NCI-H460 (cell line): ENCODE results near the gene CNTN4. TPM values are rescaled to one million over a fixed set of nuclear protein-coding genes. Genes with fewer than 3 reads are reported as not detected.
"Not testable (repeated sequence)": the region's sequence is repeated elsewhere in the genome, so short reads cannot be mapped to it uniquely, and the experiment has no call there.

Experiments
- DNase-seq: peaks from one replicate; pipeline ENCODE4 v3.0.0-alpha.2; 2016; ENCODE audit warnings: low read depth; ENCODE audit errors: extremely low read depth
- total RNA-seq: library from RNA; depleted of rRNA; stranded (reverse); fragments of >200 nt; shearing (Covaris generic); gene quantifications from 2 replicates; pipeline ENCODE4 v1.2.3, GENCODE V29; 2014

CNTN4 gene
- total RNA-seq, 1 experiment from 2014 or later = 1.6 TPM

DNA sequence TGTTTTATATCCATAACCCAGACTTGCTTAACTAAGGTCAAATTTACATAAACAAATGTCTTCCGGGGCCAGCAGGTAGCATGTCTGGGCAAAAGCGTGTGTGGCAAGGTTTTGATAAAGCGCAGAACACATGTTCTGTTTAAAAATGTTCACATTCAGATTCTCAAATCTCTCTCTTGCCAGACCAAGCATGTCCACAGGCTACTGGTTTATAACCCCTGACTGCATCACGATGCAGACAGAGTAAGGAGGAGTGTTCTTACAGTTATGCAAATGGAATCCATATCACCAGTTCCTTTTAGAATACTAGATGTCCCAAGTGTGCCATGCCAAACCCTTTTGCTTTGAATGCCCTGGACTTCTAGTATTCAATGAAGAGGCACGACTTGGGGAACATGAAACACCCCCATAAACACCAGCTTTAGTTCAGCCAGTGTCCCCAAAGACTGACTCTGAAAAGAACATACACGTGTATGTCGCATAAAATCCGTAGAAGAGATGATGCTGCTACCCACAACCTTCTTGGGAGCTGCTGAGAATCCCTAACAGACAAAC, 412.0 kb downstream of the CNTN4 start:
- no peak for DNase-seq

DNA sequence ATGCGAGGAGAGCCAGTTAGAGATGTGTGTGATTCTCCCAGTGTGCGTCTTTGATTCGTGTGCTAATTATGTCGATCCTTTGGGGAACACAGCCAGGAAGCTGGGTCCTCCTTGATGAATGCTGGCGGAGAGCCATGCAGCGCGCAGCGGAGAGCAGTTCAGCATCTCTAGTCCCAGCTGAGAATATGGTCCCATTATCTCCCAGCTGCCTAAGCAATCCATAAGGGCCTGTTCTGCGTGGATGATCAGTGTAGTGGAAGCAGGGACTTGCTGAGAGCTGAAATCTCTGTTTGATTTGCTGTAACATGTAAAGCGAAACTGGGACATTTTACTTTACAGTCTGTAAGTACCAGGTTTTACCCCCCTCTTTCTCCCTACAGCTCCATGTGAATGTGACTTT, 412.7 kb downstream of the CNTN4 start:
- DNase-seq = no peak

DNA sequence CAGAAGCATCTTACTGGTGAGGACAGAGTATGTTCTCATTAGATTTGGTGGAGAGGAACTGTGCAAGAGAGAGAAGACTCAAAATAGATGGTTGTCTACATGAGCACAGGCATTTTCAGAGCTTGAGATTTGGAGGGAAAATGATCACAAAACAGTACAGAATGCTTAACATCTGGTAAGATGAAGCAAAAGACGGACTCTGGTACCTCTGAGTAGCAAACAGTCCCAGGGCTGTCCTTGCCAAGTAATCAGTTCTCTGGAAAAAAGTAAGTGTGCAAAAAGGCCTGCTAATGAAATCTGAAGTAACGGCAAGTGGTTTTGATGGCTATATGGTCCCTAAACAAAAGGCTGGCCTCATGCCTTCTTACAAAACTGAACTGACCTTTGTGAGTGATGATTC, 414.2 kb downstream of the CNTN4 start:
- DNase-seq = no peak

DNA sequence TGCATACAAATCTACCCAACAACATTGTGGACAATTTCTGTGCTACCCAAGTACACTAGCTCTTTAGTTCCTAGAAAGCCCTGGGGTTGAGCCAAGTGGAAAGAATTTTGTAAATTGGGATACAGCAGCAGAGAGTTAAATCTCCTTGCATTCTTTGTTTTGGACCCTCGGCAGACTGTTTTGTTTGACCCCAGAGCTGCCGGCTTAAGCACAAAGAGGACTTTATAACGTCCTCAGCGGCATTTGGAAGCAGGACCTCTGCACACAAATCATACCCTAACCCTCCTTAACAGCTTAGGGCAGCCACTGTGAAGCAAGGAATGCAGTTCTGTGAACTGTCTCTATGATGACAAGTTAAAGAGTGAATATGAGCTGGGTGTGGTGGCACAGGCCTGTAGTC, 415.3 kb downstream of the CNTN4 start:
- no peak for DNase-seq

DNA sequence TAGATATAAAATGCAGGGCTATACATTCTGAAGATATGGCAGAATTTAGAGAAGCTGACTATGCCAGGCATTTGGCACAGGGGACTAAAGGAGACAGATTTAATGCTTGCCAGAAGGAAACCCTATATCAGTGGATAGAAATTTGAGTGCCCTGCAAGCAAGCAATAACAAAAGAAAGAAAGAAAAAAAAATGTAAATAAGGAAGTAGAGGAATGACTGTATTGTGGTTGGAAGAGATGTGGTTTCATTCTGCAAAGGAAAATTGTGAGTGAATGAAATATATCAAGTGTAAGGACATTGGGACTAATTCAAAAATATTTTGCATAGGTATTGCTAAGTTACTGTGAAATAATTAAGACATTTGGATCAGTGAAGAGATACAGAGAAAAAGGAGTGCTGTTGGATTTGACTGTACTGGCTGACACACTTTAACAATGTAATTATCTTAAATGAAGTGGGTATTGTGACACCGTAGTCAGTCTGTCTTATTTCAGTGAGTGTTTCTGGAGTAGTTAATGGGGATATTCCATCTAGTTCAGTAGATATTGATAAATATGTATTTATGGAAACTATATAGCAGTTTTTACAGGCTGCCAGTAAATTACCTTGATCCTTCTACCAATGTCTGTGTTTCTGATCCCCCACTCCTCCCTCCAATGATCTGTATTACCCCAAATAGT, 418.2 kb downstream of the CNTN4 start:
- DNase-seq = no peak

DNA sequence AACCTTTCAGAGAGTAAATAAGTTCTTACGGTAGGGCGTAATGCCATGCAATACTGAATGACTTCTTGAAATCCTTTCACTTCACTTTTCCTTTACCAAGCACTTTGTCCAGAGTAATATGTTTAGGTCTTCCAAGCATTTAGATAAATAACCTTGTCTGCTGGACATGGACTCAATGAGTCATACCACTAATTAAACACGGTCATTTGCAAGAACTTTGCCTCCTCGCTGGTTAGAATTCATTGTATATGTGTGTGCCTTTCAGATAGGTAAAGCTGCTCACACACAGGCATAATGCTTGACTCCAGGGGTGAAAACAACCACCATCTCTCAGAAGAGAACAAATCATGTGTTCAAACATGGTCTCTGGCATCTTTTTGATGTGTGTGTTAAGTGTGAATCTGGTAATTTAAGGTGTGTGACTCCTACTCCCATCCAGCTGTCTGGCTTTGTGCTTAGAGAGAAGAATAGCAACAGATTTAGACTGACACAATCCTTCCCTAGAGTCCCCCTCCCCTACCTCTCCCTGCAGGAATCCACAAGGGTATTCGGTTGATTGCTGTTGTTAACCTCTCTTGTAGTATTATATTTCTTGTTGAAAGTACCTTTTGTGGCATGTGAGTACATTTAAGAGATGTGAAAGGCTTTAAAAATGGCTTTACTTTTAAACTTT, 419.0 kb downstream of the CNTN4 start:
- no peak for DNase-seq

DNA sequence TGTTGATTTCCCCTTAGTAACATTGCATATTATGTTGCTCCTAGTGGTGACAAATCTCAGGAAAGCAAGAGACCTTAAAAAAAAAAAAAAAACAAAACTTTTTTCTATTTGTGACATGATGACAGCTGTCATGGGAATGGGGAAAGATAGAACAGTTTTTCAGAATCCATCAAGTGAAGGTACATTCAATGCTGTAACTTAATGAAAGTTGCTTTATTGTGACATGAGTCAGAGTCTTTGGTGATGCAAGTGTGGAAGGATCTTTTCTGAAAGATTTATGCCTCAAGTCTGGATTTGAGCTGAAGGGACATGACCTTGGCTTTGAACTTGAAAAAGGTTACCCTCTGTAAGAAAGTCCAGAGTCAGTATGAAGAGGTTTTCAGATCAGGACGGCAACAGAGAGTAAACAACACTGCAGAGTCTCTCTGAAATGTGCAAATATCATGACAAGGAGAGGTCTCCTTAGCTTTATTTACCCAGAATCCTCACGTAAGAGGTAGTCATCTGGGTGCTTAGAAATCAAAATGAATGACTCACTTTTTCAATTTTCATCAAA, 424.7 kb downstream of the CNTN4 start:
- DNase-seq = no peak

DNA sequence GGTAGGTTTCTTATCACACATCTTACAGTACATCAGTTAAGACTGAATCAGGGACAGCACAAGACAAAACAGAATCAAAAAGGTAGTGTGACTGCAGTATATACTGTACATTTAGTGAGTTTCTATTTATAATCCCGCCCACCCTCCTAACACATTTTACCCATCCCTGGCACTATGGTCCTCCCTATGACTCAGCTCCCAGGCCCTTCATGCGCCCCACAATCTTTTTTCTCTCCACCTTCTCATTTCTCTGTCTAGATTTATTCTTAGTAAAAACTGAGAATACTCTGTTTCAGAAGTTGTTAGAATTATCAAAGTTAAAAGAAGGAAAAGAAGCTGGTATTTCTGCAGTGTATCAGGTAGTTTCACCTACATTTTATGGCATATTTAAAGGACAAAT, 427.3 kb downstream of the CNTN4 start:
- DNase-seq = no peak

DNA sequence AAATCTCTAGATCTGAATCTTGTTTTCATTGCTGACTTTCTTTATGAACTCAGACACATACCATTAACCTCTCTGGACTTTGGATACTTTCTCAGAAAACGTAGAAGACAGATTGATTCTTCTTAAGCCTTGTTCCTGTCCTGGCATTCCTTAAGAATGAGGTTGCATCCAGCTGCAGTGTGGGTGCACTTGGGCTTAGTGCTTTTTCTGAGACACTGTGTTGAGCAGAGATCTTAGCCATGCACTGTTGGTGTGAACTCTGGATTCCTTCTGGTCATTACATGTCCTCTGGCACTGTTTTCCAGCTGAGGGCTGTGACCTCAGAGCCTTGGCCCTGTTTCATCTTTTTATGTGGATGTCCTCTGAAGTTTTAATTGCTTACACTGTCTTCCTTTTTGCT, 428.3 kb downstream of the CNTN4 start:
- DNase-seq = no peak

DNA sequence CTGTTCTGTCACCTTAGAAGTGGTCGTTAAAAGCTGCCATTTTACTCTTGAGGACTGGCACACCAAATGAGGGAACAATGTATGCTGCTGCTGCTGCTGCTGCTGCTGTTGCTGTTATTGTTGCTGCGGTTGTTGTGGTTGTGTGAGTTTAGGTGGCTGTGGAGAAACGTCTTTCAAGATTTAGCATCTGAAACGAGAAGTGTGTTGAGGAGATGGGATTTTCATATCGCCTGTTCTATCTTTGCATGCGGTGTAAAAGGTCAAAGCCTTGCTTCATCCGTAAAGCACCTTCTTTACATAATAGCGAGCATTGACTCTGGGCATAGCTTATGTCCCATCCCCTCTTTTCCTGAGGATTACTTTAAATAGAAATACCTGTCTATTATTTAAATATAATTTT, 428.7 kb downstream of the CNTN4 start:
- DNase-seq = not testable (repeated sequence)

DNA sequence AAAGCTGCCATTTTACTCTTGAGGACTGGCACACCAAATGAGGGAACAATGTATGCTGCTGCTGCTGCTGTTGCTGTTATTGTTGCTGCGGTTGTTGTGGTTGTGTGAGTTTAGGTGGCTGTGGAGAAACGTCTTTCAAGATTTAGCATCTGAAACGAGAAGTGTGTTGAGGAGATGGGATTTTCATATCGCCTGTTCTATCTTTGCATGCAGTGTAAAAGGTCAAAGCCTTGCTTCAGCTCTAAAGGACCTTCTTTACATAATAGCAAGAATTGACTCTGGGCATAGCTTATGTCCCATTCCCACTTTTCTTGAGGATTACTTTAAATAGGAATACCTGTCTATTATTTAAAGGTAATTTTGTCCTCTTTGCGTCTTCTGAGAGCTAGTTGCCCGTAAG, 436.1 kb downstream of the CNTN4 start:
- not testable (repeated sequence) for DNase-seq

DNA sequence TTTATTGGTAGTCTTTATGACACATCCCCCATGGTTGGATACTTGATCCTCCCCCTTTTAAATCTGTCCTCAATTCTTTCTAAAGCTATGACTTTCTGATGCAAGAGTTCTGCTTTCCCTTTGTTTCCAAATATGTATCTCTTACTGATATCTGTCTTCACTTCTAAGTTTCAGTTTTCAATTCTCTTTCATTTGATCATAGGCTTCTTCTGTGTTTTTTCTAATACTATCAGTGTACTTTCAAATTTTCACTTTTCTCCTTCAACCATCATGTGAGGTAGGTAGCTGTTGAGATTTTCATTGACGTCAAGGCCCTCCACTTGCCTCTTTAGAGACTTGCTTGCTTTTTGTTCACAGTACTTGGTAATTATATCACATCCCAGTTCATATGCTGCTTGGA, 436.5 kb downstream of the CNTN4 start:
- DNase-seq = no peak

DNA sequence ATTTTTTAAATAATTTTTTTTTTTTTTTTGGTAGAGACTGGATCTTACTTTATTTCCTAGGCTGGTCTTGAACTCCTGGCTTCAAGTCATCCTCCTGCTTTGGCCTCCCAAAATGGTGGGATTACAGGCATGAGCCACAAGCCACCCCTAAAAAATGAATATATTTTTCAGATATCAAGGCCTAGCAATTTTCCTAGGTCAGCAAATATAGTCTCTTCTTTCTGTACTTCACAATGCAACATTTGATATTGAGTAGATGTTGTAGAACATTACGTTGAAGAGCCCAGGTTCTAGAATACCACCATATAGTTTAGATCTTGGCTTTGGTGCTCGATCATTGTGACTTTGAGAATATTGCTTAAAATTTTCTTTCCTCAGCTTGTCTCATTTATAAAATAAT, 437.9 kb downstream of the CNTN4 start:
- DNase-seq = no peak

DNA sequence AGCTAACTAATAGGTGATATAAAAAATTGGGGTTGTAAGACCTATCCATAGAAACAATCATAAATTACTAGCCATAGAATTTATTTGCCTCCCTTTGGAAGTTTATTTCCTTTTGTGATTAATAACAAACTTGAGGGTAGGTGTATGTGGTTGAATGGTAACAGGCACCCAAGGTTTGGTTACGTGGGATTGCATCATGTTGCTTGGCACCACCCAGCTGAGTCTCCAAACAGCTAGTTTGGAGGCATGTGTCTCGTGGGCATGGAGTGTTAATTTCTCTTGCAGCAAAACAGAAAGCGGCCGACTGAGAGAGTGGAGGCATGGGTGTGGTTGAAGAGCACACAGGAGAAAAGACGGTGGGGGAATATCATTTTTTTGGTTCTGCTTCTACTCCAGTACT, 441.4 kb downstream of the CNTN4 start:
- peak; percentile 33 for DNase-seq

DNA sequence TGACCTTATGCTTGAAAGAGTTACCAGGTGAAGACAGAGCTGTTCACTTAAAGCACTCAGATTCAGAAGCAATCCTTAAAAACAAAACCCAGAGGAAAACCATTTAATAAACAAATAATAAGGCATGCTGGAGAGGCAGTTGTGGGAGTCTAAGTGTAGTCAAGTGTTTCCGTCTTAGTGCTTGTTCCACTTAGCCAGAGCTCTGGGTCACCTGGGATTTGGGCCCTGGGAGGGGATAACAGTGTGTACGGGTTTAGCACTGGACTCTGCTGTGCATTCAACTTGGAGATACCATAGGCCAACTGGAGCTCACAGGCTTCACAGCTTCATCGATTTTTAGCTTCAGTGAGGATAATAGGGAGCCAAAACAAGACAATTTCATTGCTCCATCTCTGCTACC, 444.6 kb downstream of the CNTN4 start:
- no peak for DNase-seq

DNA sequence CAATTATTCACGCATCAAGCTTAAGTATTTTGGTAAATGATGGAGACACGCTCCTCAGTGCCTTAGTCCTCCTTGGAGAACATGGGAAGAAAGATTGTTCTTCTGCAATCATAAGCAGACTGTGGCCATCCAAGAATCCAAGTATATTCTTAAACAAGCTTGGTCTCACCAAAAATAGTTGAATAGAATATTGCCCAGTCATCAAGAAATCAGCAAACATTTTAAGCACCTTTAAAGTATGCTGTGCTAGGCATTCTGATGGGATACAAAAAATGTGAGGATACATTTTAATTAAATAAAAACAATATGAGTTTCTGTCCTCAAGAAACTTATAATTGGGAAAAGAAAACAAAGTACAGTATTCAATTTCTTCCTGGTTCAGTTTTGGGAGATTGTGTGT, 445.5 kb downstream of the CNTN4 start:
- DNase-seq = no peak

DNA sequence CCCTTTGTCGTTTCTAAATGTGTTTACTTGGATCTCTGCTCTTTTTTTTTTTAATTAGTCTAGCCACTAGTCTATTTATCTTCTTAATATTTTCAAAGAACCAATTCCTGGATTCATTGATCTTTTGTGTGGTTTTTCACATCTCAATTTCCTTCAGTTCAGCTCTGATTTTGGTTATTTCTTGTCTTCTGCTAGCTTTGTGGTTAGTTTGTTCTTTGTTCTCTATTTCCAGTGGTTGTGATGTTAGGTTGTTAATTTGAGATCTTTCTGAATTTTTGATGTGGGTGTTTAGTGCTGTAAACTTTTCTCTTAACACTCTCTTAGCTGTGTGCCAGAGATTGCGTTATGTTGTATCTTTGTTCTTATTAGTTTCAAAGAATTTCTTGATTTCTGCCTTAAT, 446.1 kb downstream of the CNTN4 start:
- no peak for DNase-seq

DNA sequence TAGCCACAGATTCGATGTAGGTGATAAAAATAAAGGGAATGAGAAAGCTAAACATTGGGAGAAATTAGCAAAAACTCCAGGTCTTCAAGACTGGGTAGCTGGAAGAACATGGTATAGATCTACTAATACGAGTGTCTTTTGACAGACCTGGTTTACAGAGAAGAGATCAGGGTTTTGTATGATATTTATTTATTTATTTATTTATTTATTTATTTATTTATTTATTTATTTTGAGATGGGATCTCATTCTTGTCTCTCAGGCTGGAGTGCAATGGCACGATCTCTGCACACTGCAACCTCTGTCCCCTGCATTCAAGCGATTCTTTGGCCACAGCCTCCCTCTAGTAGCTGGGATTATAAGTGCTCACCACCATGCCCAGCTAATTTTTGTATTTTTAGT, 448.4 kb downstream of the CNTN4 start:
- DNase-seq = no peak

DNA sequence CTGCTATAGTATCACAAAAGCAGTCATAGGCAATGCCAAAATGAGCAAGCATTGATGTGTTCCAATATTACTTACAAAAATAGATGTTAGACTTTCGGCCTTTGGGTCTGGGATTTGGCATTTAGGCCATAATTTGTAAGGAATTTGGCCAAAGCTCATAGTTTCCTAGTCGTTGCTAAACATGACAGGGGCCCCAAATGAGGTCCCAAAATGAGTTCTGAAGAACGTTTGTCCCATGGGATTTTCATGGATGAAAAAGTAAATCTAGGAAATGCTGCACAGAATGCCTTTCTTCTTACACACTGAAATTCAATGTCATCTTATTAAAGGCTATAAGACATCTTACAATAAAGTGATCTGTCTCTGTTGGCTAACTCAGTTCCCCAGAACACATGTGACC, 456.0 kb downstream of the CNTN4 start:
- no peak for DNase-seq

DNA sequence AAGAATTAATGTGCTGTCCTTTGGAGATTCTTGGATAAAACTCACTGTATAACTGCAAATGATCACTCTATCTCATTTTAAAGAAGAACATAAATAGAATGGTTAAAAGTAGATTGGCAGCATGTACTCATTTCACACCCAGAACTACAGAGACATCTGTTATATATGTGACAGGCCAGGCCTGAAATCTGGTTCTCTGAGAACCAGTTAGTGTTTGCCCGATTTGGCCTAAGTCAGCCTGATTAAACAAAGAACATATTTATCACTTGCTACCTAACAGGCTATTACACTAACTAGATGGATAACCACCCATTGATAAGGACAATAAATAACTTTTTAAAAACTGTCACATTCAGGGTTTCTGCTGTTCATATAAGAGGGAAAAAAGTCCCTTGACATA, 460.1 kb downstream of the CNTN4 start:
- no peak for DNase-seq

DNA sequence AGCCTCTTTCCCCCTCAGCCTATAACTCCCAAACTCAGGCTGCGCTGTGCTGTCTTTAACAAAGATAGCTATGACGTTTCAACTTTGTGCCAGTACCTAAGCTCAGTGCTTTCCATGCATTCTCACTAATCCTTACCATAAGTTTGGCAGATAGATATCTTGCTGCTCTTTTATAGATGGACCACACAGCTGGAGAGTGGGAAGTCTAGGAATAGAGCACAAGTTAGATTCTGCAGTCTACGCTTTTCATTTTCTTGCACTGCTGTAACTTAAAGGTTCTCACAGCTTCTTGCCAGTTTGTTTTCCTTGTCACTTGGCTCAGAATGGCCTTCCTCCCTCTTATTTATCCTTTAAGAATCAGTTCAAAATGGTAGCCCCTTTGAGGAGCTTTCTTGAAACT, 468.8 kb downstream of the CNTN4 start:
- no peak for DNase-seq

DNA sequence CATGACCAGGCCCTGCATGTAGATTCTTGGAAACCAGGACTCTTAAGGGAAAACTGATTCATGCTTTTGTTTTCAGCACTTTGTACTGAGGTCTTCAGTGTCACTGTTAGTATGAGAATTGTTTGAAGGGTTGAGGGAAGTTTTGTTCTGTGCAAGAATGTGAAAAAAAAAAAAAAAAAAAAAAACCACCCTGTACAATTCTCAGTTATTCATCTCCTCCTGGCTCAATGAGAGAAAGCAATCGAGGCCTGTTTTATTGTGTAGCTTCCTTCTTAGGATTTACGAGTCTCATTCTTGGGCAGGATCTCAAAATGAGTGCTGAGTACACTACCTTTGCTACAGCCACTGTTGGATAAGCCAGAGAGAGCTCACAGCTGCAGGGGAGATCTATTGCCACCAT, 469.5 kb downstream of the CNTN4 start:
- no peak for DNase-seq
